ENCODE data around the gene DAPK1.

The DAPK1 gene

GRCh38 chr9:87517732-87518131 lies 20.1 kb downstream of the DAPK1 start:
- no peak overlapping the region for H2AK5ac ChIP-seq (ENCODE audit: low read length)
- no peak overlapping the region for H3K23ac ChIP-seq (ENCODE audit: low read length)
- no peak overlapping the region for H4K91ac ChIP-seq (ENCODE audit: low read depth, low read length)
- WGBS (ENCODE audit: extremely low coverage, insufficient coverage, insufficient read length) = no CpG with 5 or more reads among the region's 6 CpGs
- H3K79me2 ChIP-seq (ENCODE audit: control insufficient read depth, insufficient read depth, low read length, poor library complexity) = peaks cover 1% of the 10 kb centered on the region
- no peak overlapping the region for H3K18ac ChIP-seq (ENCODE audit: low read length)
- H3K27me3 ChIP-seq (ENCODE audit: insufficient read depth, low read length) = no peaks in the 10 kb centered on the region
- H3K79me1 ChIP-seq (ENCODE audit: low read length) = peaks cover 2% of the 10 kb centered on the region
- H3K36me3 ChIP-seq (ENCODE audit: control insufficient read depth in 1 of 2, insufficient read depth in 2 of 2, low read length in 2 of 2) = peaks cover 0 to 5% of the 10 kb centered on the region in 2 experiments
- no peak overlapping the region for H3K4me3 ChIP-seq (ENCODE audit: low read depth, low read length)
- H3K9ac ChIP-seq (ENCODE audit: low read length) = no peak overlapping the region
- no peak overlapping the region for H3K4me2 ChIP-seq (ENCODE audit: low read length)
- H4K8ac ChIP-seq (ENCODE audit: low read depth, low read length) = no peak overlapping the region
- H3K9me3 ChIP-seq (ENCODE audit: insufficient read depth, low read depth, low read length) = no peaks in the 10 kb centered on the region
- DNase-seq = no peak
- H2AFZ ChIP-seq (ENCODE audit: insufficient read depth, low read length, poor library complexity) = no peak overlapping the region
- no peak overlapping the region for H3K27ac ChIP-seq (ENCODE audit: low read depth, low read length)
- H2BK5ac ChIP-seq (ENCODE audit: low read depth, low read length, poor library complexity) = no peak overlapping the region
- H3K4me1 ChIP-seq (ENCODE audit: control insufficient read depth in 1 of 2, insufficient read depth in 2 of 2, low read length in 2 of 2) = peaks cover 11 to 15% of the 10 kb centered on the region in 2 experiments
- no peak overlapping the region for H2BK12ac ChIP-seq (ENCODE audit: low read length)
- no peak overlapping the region for H4K12ac ChIP-seq (ENCODE audit: low read depth, low read length)
- H3K14ac ChIP-seq (ENCODE audit: low read length) = no peak overlapping the region
- no peak overlapping the region for H3K4ac ChIP-seq (ENCODE audit: low read depth, low read length)
- no peak overlapping the region for H2BK120ac ChIP-seq (ENCODE audit: insufficient read depth, low read length, poor library complexity)

- H3K23ac ChIP-seq (ENCODE audit: low read length) = no peak overlapping the region
- H3K27me3 ChIP-seq (ENCODE audit: insufficient read depth, low read length) = no peaks in the 10 kb centered on the region
- no peak overlapping the region for H2AK5ac ChIP-seq (ENCODE audit: low read length)
- peaks cover 0 to 5% of the 10 kb centered on the region in 2 experiments for H3K36me3 ChIP-seq (ENCODE audit: control insufficient read depth in 1 of 2, insufficient read depth in 2 of 2, low read length in 2 of 2)
- peaks cover 11 to 15% of the 10 kb centered on the region in 2 experiments for H3K4me1 ChIP-seq (ENCODE audit: control insufficient read depth in 1 of 2, insufficient read depth in 2 of 2, low read length in 2 of 2)
- H3K9me3 ChIP-seq (ENCODE audit: insufficient read depth, low read depth, low read length) = no peaks in the 10 kb centered on the region
- no peak overlapping the region for H3K14ac ChIP-seq (ENCODE audit: low read length)
- H2BK120ac ChIP-seq (ENCODE audit: insufficient read depth, low read length, poor library complexity) = no peak overlapping the region
- H4K12ac ChIP-seq (ENCODE audit: low read depth, low read length) = no peak overlapping the region
- DNase-seq = peak in 1 of 2 donors; percentile 37
- peak overlapping the region; percentile 8 for H3K4me3 ChIP-seq (ENCODE audit: low read depth, low read length)
- no peak overlapping the region for H3K27ac ChIP-seq (ENCODE audit: low read depth, low read length)
- H3K4ac ChIP-seq (ENCODE audit: low read depth, low read length) = no peak overlapping the region
- no peak overlapping the region for H2AFZ ChIP-seq (ENCODE audit: insufficient read depth, low read length, poor library complexity)
- no peak overlapping the region for H4K8ac ChIP-seq (ENCODE audit: low read depth, low read length)
- H3K18ac ChIP-seq (ENCODE audit: low read length) = peak overlapping the region; percentile 34
- no peak overlapping the region for H4K91ac ChIP-seq (ENCODE audit: low read depth, low read length)
- peaks cover 2% of the 10 kb centered on the region for H3K79me1 ChIP-seq (ENCODE audit: low read length)
- peaks cover 1% of the 10 kb centered on the region for H3K79me2 ChIP-seq (ENCODE audit: control insufficient read depth, insufficient read depth, low read length, poor library complexity)
- no peak overlapping the region for H3K4me2 ChIP-seq (ENCODE audit: low read length)
- no peak overlapping the region for H3K9ac ChIP-seq (ENCODE audit: low read length)
- H2BK5ac ChIP-seq (ENCODE audit: low read depth, low read length, poor library complexity) = no peak overlapping the region
- no CpG with 5 or more reads among the region's 12 CpGs for WGBS (ENCODE audit: extremely low coverage, insufficient coverage, insufficient read length)
- no peak overlapping the region for H2BK12ac ChIP-seq (ENCODE audit: low read length)
Observed at GRCh38 chr9:87518702-87519335, 21.2 kb downstream of the DAPK1 start.

- peak overlapping the region; percentile 49 for H3K18ac ChIP-seq (ENCODE audit: low read length)
- H3K23ac ChIP-seq (ENCODE audit: low read length) = no peak overlapping the region
- peaks cover 2% of the 10 kb centered on the region for H3K79me1 ChIP-seq (ENCODE audit: low read length)
- no peak overlapping the region for H2BK5ac ChIP-seq (ENCODE audit: low read depth, low read length, poor library complexity)
- WGBS (ENCODE audit: extremely low coverage, insufficient coverage, insufficient read length) = no CpG with 5 or more reads among the region's 3 CpGs
- H2AFZ ChIP-seq (ENCODE audit: insufficient read depth, low read length, poor library complexity) = peak overlapping the region; percentile 28
- no peaks in the 10 kb centered on the region for H3K9me3 ChIP-seq (ENCODE audit: insufficient read depth, low read depth, low read length)
- H2BK12ac ChIP-seq (ENCODE audit: low read length) = no peak overlapping the region
- no peak overlapping the region for H3K4me2 ChIP-seq (ENCODE audit: low read length)
- H3K4ac ChIP-seq (ENCODE audit: low read depth, low read length) = no peak overlapping the region
- DNase-seq = no peak
- H3K79me2 ChIP-seq (ENCODE audit: control insufficient read depth, insufficient read depth, low read length, poor library complexity) = peaks cover 1% of the 10 kb centered on the region
- H3K9ac ChIP-seq (ENCODE audit: low read length) = no peak overlapping the region
- no peaks in the 10 kb centered on the region for H3K27me3 ChIP-seq (ENCODE audit: insufficient read depth, low read length)
- H3K4me1 ChIP-seq (ENCODE audit: control insufficient read depth in 1 of 2, insufficient read depth in 2 of 2, low read length in 2 of 2) = peaks cover 11 to 15% of the 10 kb centered on the region in 2 experiments
- no peak overlapping the region for H3K27ac ChIP-seq (ENCODE audit: low read depth, low read length)
- no peak overlapping the region for H2BK120ac ChIP-seq (ENCODE audit: insufficient read depth, low read length, poor library complexity)
- no peak overlapping the region for H4K8ac ChIP-seq (ENCODE audit: low read depth, low read length)
- no peak overlapping the region for H3K4me3 ChIP-seq (ENCODE audit: low read depth, low read length)
- H4K91ac ChIP-seq (ENCODE audit: low read depth, low read length) = no peak overlapping the region
- no peak overlapping the region for H4K12ac ChIP-seq (ENCODE audit: low read depth, low read length)
- H3K14ac ChIP-seq (ENCODE audit: low read length) = no peak overlapping the region
- H3K36me3 ChIP-seq (ENCODE audit: control insufficient read depth in 1 of 2, insufficient read depth in 2 of 2, low read length in 2 of 2) = peaks cover 0 to 5% of the 10 kb centered on the region in 2 experiments
- no peak overlapping the region for H2AK5ac ChIP-seq (ENCODE audit: low read length)
Observed at GRCh38 chr9:87519461-87519860, 21.8 kb downstream of the DAPK1 start.

- WGBS (ENCODE audit: extremely low coverage, insufficient coverage, insufficient read length) = no CpG with 5 or more reads among the region's 6 CpGs
- Histone ChIP-seq H2AFZ (ENCODE audit: insufficient read depth, low read length, poor library complexity) (no peak overlapping the region), H3K4me1 (ENCODE audit: control insufficient read depth in 1 of 2, insufficient read depth in 2 of 2, low read length in 2 of 2) (peaks cover 11 to 15% of the 10 kb centered on the region in 2 experiments)
Observed at GRCh38 chr9:87520172-87520683, 22.6 kb downstream of the DAPK1 start.

More at GRCh38 chr9:87520172-87520683, 22.6 kb downstream of the DAPK1 start:
- H3K9me3 ChIP-seq (ENCODE audit: insufficient read depth, low read depth, low read length) = no peaks in the 10 kb centered on the region
- no peak overlapping the region for H4K12ac ChIP-seq (ENCODE audit: low read depth, low read length)
- H2BK120ac ChIP-seq (ENCODE audit: insufficient read depth, low read length, poor library complexity) = no peak overlapping the region
- no peak overlapping the region for H4K91ac ChIP-seq (ENCODE audit: low read depth, low read length)
- no peak overlapping the region for H3K9ac ChIP-seq (ENCODE audit: low read length)
- no peaks in the 10 kb centered on the region for H3K27me3 ChIP-seq (ENCODE audit: insufficient read depth, low read length)
- H3K79me2 ChIP-seq (ENCODE audit: control insufficient read depth, insufficient read depth, low read length, poor library complexity) = peaks cover 1% of the 10 kb centered on the region
- H3K4me2 ChIP-seq (ENCODE audit: low read length) = no peak overlapping the region
- H3K14ac ChIP-seq (ENCODE audit: low read length) = no peak overlapping the region
- no peak overlapping the region for H3K4ac ChIP-seq (ENCODE audit: low read depth, low read length)
- H3K18ac ChIP-seq (ENCODE audit: low read length) = no peak overlapping the region
- DNase-seq = no peak
- no peak overlapping the region for H3K4me3 ChIP-seq (ENCODE audit: low read depth, low read length)
- H2BK5ac ChIP-seq (ENCODE audit: low read depth, low read length, poor library complexity) = no peak overlapping the region
- H3K23ac ChIP-seq (ENCODE audit: low read length) = no peak overlapping the region
- peaks cover 0 to 5% of the 10 kb centered on the region in 2 experiments for H3K36me3 ChIP-seq (ENCODE audit: control insufficient read depth in 1 of 2, insufficient read depth in 2 of 2, low read length in 2 of 2)
- H3K27ac ChIP-seq (ENCODE audit: low read depth, low read length) = no peak overlapping the region
- peaks cover 2% of the 10 kb centered on the region for H3K79me1 ChIP-seq (ENCODE audit: low read length)
- H2BK12ac ChIP-seq (ENCODE audit: low read length) = no peak overlapping the region
- no peak overlapping the region for H4K8ac ChIP-seq (ENCODE audit: low read depth, low read length)
- H2AK5ac ChIP-seq (ENCODE audit: low read length) = no peak overlapping the region

Measured in trophoblast cell (in vitro differentiated cells and primary cell).